ENCODE measurements around the gene ABCC3. TPM values are rescaled to one million over a fixed set of nuclear protein-coding genes. Genes with fewer than 3 reads are reported as not detected.
A peak's percentile ranks its signal among the peaks of the same experiment; 100 is the strongest.

ABCC3 gene
- total and polyA plus RNA-seq, 2 experiments from 2014 or later = 0.53 TPM; not detected in 1

- no peaks in the 10 kb centered on the region for H3K36me3 ChIP-seq
- no peak overlapping the region for H3K4me3 ChIP-seq
Observed at GRCh38 chr17:50710025-50710424, 75.3 kb downstream of the ABCC3 start.

GRCh38 chr17:50710650-50711049 is 76.0 kb downstream of the ABCC3 start:
- Histone ChIP-seq H3K27ac (no peak overlapping the region), H3K4me1 (ENCODE audit: low read depth) (peaks cover 19% of the 10 kb centered on the region), H3K9me3 (ENCODE audit: low read depth) (no peaks in the 10 kb centered on the region), H3K27me3 (no peaks in the 10 kb centered on the region), H3K4me3 (no peak overlapping the region), H3K36me3 (no peaks in the 10 kb centered on the region)
- TF ChIP-seq CTCF (IDR thresholded peaks at IDR 0.05; ENCODE audit: low read depth, low read length) = no peak
- DNase-seq (ENCODE audit: low read depth in 1 of 2, low spot score in 1 of 2) = no peak

More at GRCh38 chr17:50710025-50710424, 75.3 kb downstream of the ABCC3 start:
- peaks cover 19% of the 10 kb centered on the region for H3K4me1 ChIP-seq (ENCODE audit: low read depth)
- H3K9me3 ChIP-seq (ENCODE audit: low read depth) = no peaks in the 10 kb centered on the region
- H3K27ac ChIP-seq = no peak overlapping the region
- no peaks in the 10 kb centered on the region for H3K27me3 ChIP-seq
- no peak for DNase-seq (ENCODE audit: low read depth in 1 of 2, low spot score in 1 of 2)
- TF ChIP-seq CTCF (IDR thresholded peaks at IDR 0.05; ENCODE audit: low read depth, low read length) = no peak

GRCh38 chr17:50712641-50713040 is 78.0 kb downstream of the ABCC3 start:
- H3K4me3 ChIP-seq = no peak overlapping the region
- no peaks in the 10 kb centered on the region for H3K36me3 ChIP-seq
- no peak for DNase-seq (ENCODE audit: low read depth in 1 of 2, low spot score in 1 of 2)
- no peak for TF ChIP-seq CTCF (IDR thresholded peaks at IDR 0.05; ENCODE audit: low read depth, low read length)
- H3K27me3 ChIP-seq = no peaks in the 10 kb centered on the region
- peaks cover 19% of the 10 kb centered on the region for H3K4me1 ChIP-seq (ENCODE audit: low read depth)
- no peaks in the 10 kb centered on the region for H3K9me3 ChIP-seq (ENCODE audit: low read depth)
- H3K27ac ChIP-seq = no peak overlapping the region

- Histone ChIP-seq H3K4me3 (no peak overlapping the region), H3K27ac (no peak overlapping the region), H3K4me1 (ENCODE audit: low read depth) (peaks cover 6% of the 10 kb centered on the region), H3K9me3 (ENCODE audit: low read depth) (no peaks in the 10 kb centered on the region), H3K27me3 (no peaks in the 10 kb centered on the region), H3K36me3 (no peaks in the 10 kb centered on the region)
- TF ChIP-seq CTCF (IDR thresholded peaks at IDR 0.05; ENCODE audit: low read depth, low read length) = no peak
- DNase-seq (ENCODE audit: low read depth in 1 of 2, low spot score in 1 of 2) = peak in 1 of 2 donors; percentile 29
Observed at GRCh38 chr17:50715471-50715870, 80.8 kb downstream of the ABCC3 start.

GRCh38 chr17:50719144-50719923 is 84.7 kb downstream of the ABCC3 start, which contains the start of gene LUC7L3:
TSS of gene LUC7L3 (plus strand) at chr17:50719603. CDS start at chr17:50719733, 130 bp downstream.
- Histone ChIP-seq H3K27ac (peak within 1 kb of the TSS; percentile 97), H3K4me1 (ENCODE audit: low read depth) (peaks cover 26% of the 10 kb centered on the region), H3K9me3 (ENCODE audit: low read depth) (no peaks in the 10 kb centered on the region), H3K36me3 (no peaks in the 10 kb centered on the region), H3K4me3 (peak within 1 kb of the TSS; percentile 85), H3K27me3 (no peaks in the 10 kb centered on the region)
- DNase-seq (ENCODE audit: low read depth in 1 of 2, low spot score in 1 of 2) = peak; percentile 95 to 96
- TF ChIP-seq CTCF (IDR thresholded peaks at IDR 0.05; ENCODE audit: low read depth, low read length) = no peak

Data from cardiac muscle cell (in vitro differentiated cells and primary cell).